ENCODE data around the gene SORBS1. TPM values are rescaled to one million over a fixed set of nuclear protein-coding genes. Genes with fewer than 3 reads are reported as not detected.

Gene SORBS1
- total RNA-seq, 4 donors from 2014 or later: 92.2 to 308 (median 150) TPM

GRCh38 chr10:95572131-95572820, 11.1 kb upstream of the SORBS1 start:
- Histone ChIP-seq H3K27me3 (no peaks in the 10 kb centered on the region), H3K4me3 (no peak overlapping the region), H3K9me3 (no peaks in the 10 kb centered on the region), H3K27ac (no peak overlapping the region), H3K4me1 (peaks cover 0 to 11% (median 5%) of the 10 kb centered on the region in 4 donors), H3K36me3 (no peaks in the 10 kb centered on the region)
- in situ Hi-C loops (cut with MboI; ENCODE audit: low pct_ligation_motif_present in 1 of 4, low pct_unique_long_range_greater_than_20kb in 1 of 4, low sequenced_read_pairs in 3 of 4) (no loop called here), intact Hi-C loops (cut with DNase I; ENCODE audit: low total_unique reads) (no loop called here)
- WGBS, 2 donors (ENCODE audit: low coverage in 1 of 2): 80 to 85% methylated on average over 7 of the region's 7 CpGs
- no peak for TF ChIP-seq EP300 (IDR thresholded peaks at IDR 0.05; ENCODE audit: low read depth)
- TF ChIP-seq POLR2AphosphoS5 (IDR thresholded peaks at IDR 0.05): no peak
- TF ChIP-seq CTCF (IDR thresholded peaks at IDR 0.05): no peak
- no peak for TF ChIP-seq POLR2A (IDR thresholded peaks at IDR 0.05)
- no peak for DNase-seq

- Histone ChIP-seq H3K27ac (no peak overlapping the region), H3K4me3 (no peak overlapping the region), H3K9me3 (no peaks in the 10 kb centered on the region), H3K4me1 (peaks cover 0 to 11% (median 5%) of the 10 kb centered on the region in 4 donors), H3K27me3 (no peaks in the 10 kb centered on the region), H3K36me3 (no peaks in the 10 kb centered on the region)
- TF ChIP-seq POLR2AphosphoS5 (IDR thresholded peaks at IDR 0.05): no peak
- no peak for TF ChIP-seq EP300 (IDR thresholded peaks at IDR 0.05; ENCODE audit: low read depth)
- no peak for TF ChIP-seq POLR2A (IDR thresholded peaks at IDR 0.05)
- no peak for TF ChIP-seq CTCF (IDR thresholded peaks at IDR 0.05)
- WGBS, 2 donors (ENCODE audit: low coverage in 1 of 2): 88 to 92% methylated on average over 1 to 4 of the region's 4 CpGs
- intact Hi-C loops (cut with DNase I; ENCODE audit: low total_unique reads): no loop called here
- in situ Hi-C loops (cut with MboI; ENCODE audit: low pct_ligation_motif_present in 1 of 4, low pct_unique_long_range_greater_than_20kb in 1 of 4, low sequenced_read_pairs in 3 of 4): no loop called here
- no peak for DNase-seq
Observed at GRCh38 chr10:95571390-95571789, 10.2 kb upstream of the SORBS1 start.

- H3K36me3 ChIP-seq: no peaks in the 10 kb centered on the region
- H3K4me1 ChIP-seq: peaks cover 0 to 17% (median 5%) of the 10 kb centered on the region in 4 donors
- no peak overlapping the region for H3K27ac ChIP-seq
- TF ChIP-seq EP300 (IDR thresholded peaks at IDR 0.05; ENCODE audit: low read depth): no peak
- intact Hi-C loops (cut with DNase I; ENCODE audit: low total_unique reads): loop anchor here (10.0 kb wide), 1 partner anchor 125 kb away; no protein-coding TSS in a partner anchor
- H3K4me3 ChIP-seq: no peak overlapping the region
- no peak for DNase-seq
- no peaks in the 10 kb centered on the region for H3K27me3 ChIP-seq
- in situ Hi-C loops (cut with MboI; ENCODE audit: low pct_ligation_motif_present in 1 of 4, low pct_unique_long_range_greater_than_20kb in 1 of 4, low sequenced_read_pairs in 3 of 4): no loop called here
- H3K9me3 ChIP-seq: no peaks in the 10 kb centered on the region
Observed at GRCh38 chr10:95569368-95569767, 8.2 kb upstream of the SORBS1 start.

GRCh38 chr10:95567903-95568630, 6.9 kb upstream of the SORBS1 start:
- TF ChIP-seq EP300 (IDR thresholded peaks at IDR 0.05; ENCODE audit: low read depth) (no peak), POLR2AphosphoS5 (IDR thresholded peaks at IDR 0.05) (no peak), CTCF (IDR thresholded peaks at IDR 0.05) (no peak), POLR2A (IDR thresholded peaks at IDR 0.05) (no peak)
- intact Hi-C loops (cut with DNase I; ENCODE audit: low total_unique reads) (loop anchor here (10.0 kb wide), 1 partner anchor 123 kb away; no protein-coding TSS in a partner anchor), in situ Hi-C loops (cut with MboI; ENCODE audit: low pct_ligation_motif_present in 1 of 4, low pct_unique_long_range_greater_than_20kb in 1 of 4, low sequenced_read_pairs in 3 of 4) (no loop called here)
- WGBS, 2 donors (ENCODE audit: low coverage in 1 of 2): 66% methylated on average over 5 of the region's 5 CpGs; no CpG with 5 or more reads in 1 of the 2 donors
- H3K27me3 ChIP-seq: no peaks in the 10 kb centered on the region
- no peak overlapping the region for H3K4me3 ChIP-seq
- H3K4me1 ChIP-seq: peaks cover under 1 to 18% (median 6%) of the 10 kb centered on the region in 4 donors
- H3K36me3 ChIP-seq: no peaks in the 10 kb centered on the region
- H3K27ac ChIP-seq: peak overlapping the region in 3 of 4 donors; percentile 14 to 26 (median 18)
- no peak for DNase-seq
- no peaks in the 10 kb centered on the region for H3K9me3 ChIP-seq
